Fibroblast of pulmonary artery (primary cell): ENCODE data around the gene CAMK4.

ENCODE experiments used
- DNase-seq: peaks from one replicate; pipeline ENCODE4 v3.0.0-alpha.2; 2010; ENCODE audit warnings: low read depth
- H3K4me3 ChIP-seq: replicated peaks from 2 replicates; pipeline ENCODE4 v1.5.1; 2011; ENCODE audit warnings: low read depth, mild to moderate bottlenecking, control low read depth, low read length, moderate library complexity
- TF ChIP-seq, protein P1 (sequence below): IDR thresholded peaks from 2 replicates; pipeline ENCODE4 v1.5.1; 2011; ENCODE audit warnings: mild to moderate bottlenecking, control low read depth, low read length, inconsistent platforms; ENCODE audit errors: missing control alignments

Gene CAMK4

DNA sequence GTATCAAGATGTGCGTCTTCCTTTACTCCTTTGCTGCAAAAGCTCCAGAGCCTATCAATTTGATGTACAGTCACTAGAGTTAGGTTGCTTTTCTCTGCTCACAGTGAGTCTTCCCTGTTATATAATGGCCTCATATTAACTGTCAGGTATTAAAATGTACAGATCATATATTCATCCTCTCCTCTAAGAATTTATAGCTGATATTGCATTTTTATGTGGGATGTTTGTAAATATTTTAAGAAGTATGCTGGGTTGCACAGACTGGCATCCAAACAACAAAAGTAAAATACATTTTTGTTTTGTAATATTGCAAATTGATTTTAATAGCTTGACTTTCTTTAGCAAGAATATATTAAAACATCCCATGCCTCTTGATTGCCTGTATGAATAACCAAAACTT is 148.6 kb downstream of the CAMK4 start:
- TF ChIP-seq, protein P1, sequence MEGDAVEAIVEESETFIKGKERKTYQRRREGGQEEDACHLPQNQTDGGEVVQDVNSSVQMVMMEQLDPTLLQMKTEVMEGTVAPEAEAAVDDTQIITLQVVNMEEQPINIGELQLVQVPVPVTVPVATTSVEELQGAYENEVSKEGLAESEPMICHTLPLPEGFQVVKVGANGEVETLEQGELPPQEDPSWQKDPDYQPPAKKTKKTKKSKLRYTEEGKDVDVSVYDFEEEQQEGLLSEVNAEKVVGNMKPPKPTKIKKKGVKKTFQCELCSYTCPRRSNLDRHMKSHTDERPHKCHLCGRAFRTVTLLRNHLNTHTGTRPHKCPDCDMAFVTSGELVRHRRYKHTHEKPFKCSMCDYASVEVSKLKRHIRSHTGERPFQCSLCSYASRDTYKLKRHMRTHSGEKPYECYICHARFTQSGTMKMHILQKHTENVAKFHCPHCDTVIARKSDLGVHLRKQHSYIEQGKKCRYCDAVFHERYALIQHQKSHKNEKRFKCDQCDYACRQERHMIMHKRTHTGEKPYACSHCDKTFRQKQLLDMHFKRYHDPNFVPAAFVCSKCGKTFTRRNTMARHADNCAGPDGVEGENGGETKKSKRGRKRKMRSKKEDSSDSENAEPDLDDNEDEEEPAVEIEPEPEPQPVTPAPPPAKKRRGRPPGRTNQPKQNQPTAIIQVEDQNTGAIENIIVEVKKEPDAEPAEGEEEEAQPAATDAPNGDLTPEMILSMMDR = no peak
- DNase-seq = no peak
- no peak overlapping the region for H3K4me3 ChIP-seq

DNA sequence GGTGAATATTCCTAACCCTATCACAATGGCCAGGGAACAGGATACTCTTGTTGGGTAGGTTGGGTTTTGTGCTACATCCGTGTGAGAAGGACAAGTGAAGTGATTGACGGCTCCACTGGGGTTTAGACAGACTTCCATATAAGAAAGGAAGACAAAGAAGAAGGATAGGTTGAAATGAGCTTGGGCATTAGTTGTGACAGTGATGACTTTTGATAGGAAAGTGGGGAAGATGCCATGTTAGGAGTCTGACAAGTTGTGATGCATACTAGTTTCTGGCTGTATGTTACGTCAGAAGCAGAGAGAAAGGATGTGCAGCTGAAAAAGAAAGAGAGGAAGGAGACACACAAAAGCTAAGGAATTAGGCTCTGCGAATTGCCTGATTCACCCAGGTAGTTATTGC is 150.2 kb downstream of the CAMK4 start:
- TF ChIP-seq, protein P1 = no peak

DNA sequence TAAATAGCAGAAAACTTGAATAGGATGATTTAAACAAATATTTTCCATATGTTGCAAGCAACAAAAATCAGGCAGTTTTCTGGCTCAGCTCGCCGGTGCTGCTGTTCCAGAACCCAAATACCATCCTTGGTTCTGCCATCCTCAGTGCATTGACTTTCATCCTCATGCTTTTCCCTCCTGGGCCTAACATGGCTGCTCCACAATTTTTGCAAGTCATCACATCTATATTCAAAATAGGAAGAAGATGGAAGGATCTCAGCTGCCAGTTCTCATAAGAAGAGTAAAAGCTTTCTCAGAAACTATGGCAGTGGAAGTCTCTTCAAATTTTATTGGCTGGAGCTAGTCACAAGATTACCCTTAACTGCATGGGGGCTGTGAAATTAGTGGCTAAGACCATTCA is 151.5 kb downstream of the CAMK4 start:
- TF ChIP-seq, protein P1 = no peak
- no peak for DNase-seq
- H3K4me3 ChIP-seq = no peak overlapping the region

More for the DNA sequence above, 150.2 kb downstream of the CAMK4 start:
- DNase-seq = no peak
- H3K4me3 ChIP-seq = no peak overlapping the region

DNA sequence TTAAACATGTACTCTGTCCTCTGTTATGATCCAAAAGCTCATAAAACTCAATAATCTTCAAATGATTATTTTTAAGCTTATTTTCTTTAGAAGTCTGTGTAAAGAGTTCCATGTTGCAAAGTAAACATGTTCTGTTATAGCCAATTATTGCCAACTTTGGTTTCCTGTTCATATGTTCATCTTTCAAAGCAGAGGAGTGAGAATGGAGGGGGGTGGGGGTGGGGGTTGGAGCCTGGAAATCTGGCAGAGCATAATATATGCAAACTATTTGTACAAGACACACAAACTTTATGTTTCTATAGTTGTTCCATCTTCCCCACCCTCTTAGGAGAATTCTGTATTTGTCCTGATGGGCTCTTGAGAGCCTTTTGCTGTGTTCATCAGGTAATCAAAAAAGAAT is 153.1 kb downstream of the CAMK4 start:
- DNase-seq = no peak
- TF ChIP-seq, protein P1 = no peak

DNA sequence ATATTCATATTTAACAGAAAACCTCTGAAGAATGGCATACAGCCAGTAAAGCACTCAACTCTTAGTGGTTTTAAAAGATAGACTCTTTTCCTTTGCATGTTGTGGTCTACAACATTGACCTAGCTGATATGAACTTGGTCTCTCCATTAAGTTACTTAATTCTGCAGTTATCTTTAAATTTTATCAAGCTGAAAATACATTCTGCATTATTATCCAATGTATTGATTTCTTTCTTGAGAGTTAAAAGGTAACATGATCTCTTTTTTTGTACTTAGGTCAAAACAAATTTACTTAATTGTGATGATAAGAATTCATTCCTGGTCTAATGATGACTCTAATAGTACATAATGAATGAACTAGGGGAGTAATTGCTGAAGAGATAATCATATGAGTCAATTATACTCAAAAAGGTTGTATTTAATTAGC is 155.2 kb downstream of the CAMK4 start:
- no peak overlapping the region for H3K4me3 ChIP-seq
- no peak for DNase-seq
- TF ChIP-seq, protein P1 = no peak

More for the DNA sequence above, 153.1 kb downstream of the CAMK4 start:
- H3K4me3 ChIP-seq = no peak overlapping the region

DNA sequence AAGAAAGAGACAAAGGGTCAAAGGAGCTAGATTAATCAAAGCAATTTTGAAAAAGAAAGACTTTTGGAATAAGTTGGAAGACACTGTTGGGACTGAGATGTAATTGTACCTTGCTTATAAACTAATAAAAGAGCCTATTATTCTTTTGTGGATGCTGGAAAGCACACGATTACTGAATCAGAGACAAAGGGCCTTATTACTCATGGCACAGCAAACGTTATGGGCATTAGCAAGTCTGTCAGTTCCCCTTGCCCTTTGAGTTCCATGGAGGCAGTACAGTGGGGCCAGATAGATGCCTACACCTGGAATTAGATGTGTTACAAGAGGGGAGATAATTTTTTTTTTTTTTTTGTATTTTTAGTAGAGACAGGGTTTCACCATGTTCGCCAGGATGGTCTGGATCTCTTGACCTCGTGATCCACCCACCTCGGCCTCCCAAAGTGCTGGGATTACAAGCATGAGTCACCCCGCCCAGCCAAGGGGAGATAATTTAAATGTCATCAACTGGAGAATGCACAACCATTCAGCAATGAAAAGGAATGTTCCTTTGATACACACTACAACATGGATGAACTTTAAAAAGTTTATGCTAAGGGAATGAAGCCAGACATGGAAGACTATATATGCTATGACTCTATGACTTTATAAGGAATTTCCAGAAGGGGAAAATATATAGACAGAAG is 159.2 kb downstream of the CAMK4 start:
- TF ChIP-seq, protein P1 = no peak
- no peak overlapping the region for H3K4me3 ChIP-seq
- DNase-seq = no peak

DNA sequence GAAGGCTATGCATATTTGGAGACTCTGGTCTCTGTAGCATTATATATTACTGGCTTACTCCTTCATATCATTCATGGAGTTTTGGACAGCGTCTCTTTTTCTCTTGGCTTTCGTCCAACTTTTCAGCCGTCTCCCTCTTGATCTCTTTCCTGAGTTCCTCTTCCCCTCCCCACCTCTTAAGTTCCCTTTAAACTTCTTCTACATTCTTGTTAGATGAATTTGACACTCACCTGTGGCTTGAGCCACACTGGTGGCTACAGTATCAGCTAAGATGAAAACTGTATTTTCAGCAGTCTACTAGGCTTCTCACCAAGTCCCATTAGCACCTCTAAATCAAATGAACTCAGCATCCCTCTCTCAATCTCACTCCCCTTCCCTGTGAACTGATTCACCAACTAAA is 160.0 kb downstream of the CAMK4 start:
- TF ChIP-seq, protein P1 = no peak
- peak; percentile 55 for DNase-seq
- no peak overlapping the region for H3K4me3 ChIP-seq
